GM12875 (cell line): Measurements from ENCODE around the gene PCDHB8.
"Not testable (repeated sequence)": the region's sequence is repeated elsewhere in the genome, so short reads cannot be mapped to it uniquely, and the experiment has no call there.

ENCODE experiments used
- H3K4me3 ChIP-seq: one replicate; pipeline ENCODE4 v1.5.1; 2011; ENCODE audit warnings: low read depth, low read length, control low read depth
- TF ChIP-seq, protein P1 (sequence below): IDR thresholded peaks from 2 replicates; pipeline ENCODE4 v1.5.1; 2011; ENCODE audit warnings: low read depth, mild to moderate bottlenecking, control low read depth, inconsistent platforms, low read length, moderate library complexity, borderline replicate concordance; ENCODE audit not compliant: insufficient read depth

The PCDHB8 gene

DNA sequence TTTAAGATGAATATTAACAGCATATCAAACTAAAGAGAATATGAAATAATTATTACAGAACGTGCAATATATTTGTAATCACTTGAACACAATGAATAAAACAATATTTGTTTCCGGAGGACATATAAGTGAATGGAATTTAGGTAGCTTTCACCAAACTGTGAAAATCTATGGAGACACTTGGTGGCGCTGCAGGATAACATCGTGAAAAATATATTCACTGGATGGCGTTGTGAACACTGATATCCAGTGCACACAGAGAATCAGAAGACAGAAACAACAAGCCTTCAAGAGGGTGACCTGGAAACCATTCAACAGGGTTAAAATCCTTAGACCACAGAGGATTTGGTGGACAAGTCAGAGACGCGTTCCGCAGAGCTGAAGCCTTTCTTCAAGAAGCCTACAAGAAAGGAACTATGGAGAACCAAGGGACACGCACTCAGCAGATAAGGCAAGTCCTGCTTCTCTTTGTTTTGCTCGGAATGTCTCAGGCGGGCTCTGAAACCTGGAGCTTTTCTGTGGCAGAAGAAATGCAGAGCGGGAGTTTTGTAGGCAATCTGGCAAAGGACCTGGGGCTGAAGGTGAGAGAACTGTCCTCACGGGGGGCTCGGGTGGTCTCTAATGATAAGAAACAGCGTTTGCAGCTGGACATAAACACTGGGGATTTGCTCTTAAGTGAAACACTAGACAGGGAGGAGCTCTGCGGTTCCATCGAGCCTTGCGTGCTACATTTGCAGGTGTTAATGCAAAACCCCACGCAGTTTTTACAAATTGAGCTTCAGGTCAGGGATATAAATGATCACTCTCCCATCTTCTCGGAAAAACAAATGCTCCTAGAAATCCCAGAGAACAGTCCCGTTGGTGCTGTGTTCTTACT is 22.0 kb downstream of the PCDHB8 start, which contains the start of gene PCDHB11:
PCDHB11 (plus strand) TSS at position 269 of the 877 bp plus-strand sequence; CDS start at position 417, 148 bp downstream.
- no peak within 1 kb of the TSS for H3K4me3 ChIP-seq

DNA sequence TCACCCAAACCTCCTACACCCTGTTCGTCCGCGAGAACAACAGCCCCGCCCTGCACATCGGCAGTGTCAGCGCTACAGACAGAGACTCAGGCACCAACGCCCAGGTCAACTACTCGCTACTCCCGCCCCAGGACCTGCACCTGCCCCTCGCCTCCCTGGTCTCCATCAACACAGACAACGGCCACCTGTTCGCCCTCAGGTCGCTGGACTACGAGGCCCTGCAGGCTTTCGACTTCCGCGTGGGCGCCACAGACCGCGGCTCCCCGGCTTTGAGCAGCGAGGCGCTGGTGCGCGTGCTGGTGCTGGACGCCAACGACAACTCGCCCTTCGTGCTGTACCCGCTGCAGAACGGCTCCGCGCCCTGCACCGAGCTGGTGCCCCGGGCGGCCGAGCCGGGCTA is 23.5 kb downstream of the PCDHB8 start:
- not testable (repeated sequence) for H3K4me3 ChIP-seq

More for the DNA sequence above, 22.0 kb downstream of the PCDHB8 start, which contains the start of gene PCDHB11:
- TF ChIP-seq, protein P1, sequence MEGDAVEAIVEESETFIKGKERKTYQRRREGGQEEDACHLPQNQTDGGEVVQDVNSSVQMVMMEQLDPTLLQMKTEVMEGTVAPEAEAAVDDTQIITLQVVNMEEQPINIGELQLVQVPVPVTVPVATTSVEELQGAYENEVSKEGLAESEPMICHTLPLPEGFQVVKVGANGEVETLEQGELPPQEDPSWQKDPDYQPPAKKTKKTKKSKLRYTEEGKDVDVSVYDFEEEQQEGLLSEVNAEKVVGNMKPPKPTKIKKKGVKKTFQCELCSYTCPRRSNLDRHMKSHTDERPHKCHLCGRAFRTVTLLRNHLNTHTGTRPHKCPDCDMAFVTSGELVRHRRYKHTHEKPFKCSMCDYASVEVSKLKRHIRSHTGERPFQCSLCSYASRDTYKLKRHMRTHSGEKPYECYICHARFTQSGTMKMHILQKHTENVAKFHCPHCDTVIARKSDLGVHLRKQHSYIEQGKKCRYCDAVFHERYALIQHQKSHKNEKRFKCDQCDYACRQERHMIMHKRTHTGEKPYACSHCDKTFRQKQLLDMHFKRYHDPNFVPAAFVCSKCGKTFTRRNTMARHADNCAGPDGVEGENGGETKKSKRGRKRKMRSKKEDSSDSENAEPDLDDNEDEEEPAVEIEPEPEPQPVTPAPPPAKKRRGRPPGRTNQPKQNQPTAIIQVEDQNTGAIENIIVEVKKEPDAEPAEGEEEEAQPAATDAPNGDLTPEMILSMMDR: no peak

DNA sequence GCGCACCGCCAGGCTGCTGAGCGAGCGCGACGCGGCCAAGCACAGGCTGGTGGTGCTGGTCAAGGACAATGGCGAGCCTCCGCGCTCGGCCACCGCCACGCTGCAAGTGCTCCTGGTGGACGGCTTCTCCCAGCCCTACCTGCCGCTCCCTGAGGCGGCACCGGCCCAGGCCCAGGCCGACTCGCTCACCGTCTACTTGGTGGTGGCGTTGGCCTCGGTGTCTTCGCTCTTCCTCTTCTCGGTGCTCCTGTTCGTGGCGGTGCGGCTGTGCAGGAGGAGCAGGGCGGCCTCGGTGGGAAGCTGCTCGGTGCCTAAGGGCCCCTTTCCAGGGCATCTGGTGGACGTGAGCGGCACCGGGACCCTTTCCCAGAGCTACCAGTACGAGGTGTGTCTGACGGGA is 24.1 kb downstream of the PCDHB8 start:
- H3K4me3 ChIP-seq: not testable (repeated sequence)

DNA sequence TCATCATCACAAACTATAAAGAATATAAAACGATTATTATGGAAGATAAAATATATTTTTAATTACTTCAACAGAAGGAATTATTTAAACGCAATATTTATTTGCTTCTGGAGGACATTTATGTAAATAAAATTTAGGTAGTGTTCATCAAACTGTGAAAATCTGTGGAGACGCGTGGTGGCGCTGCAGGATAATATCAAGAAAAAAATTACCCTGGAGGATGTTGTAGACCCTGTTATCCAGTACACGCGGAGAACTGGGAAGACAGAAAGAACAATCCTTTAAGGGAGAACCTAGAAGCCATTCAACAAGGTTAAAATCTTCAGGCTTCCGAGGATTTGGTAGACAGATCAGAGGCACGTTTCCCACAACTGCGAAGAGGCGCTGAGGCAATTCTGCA is 30.9 kb downstream of the PCDHB8 start, which contains the start of gene PCDHB12:
PCDHB12 (plus strand) TSS at position 242 of the 400 bp plus-strand sequence. CDS start 189 bp downstream, outside the sequence.
- TF ChIP-seq, protein P1: no peak
- H3K4me3 ChIP-seq: no peak within 1 kb of the TSS

DNA sequence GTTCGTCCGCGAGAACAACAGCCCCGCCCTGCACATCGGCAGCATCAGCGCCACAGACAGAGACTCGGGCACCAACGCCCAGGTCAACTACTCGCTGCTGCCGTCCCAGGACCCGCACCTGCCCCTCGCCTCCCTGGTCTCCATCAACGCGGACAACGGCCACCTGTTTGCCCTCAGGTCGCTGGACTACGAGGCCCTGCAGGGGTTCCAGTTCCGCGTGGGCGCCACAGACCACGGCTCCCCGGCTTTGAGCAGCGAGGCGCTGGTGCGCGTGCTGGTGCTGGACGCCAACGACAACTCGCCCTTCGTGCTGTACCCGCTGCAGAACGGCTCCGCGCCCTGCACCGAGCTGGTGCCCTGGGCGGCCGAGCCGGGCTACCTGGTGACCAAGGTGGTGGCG is 32.7 kb downstream of the PCDHB8 start:
- not testable (repeated sequence) for H3K4me3 ChIP-seq

DNA sequence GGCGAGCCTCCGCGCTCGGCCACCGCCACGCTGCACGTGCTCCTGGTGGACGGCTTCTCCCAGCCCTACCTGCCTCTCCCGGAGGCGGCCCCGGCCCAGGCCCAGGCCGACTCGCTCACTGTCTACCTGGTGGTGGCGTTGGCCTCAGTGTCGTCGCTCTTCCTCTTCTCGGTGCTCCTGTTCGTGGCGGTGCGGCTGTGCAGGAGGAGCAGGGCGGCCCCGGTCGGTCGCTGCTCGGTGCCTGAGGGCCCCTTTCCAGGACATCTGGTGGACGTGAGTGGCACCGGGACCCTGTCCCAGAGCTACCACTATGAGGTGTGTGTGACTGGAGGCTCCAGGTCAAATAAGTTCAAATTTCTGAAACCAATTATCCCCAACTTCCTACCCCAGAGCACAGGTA is 33.3 kb downstream of the PCDHB8 start:
- H3K4me3 ChIP-seq: not testable (repeated sequence)

DNA sequence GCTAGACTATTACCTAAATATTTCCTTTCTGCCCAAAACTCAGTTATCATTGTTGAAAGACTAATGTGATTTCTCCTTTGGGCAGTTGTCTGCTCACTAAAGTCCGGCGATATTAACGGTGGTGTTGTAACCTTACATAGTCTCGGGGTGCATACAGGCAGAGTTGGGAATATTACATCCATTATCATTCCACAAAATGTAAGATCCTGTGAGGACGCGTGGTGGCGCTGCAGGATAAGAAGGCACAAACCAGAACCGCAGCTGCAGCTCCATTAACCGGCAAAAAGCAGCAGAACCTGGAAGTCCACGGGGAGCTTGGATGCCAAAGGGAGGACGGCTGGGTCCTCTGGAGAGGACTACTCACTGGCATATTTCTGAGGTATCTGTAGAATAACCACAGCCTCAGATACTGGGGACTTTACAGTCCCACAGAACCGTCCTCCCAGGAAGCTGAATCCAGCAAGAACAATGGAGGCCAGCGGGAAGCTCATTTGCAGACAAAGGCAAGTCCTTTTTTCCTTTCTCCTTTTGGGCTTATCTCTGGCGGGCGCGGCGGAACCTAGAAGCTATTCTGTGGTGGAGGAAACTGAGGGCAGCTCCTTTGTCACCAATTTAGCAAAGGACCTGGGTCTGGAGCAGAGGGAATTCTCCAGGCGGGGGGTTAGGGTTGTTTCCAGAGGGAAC is 36.2 kb downstream of the PCDHB8 start, which contains the start of gene PCDHB13:
PCDHB13 (plus strand) TSS at position 264 of the 684 bp plus-strand sequence; CDS start at position 469, 205 bp downstream.
- H3K4me3 ChIP-seq: not testable (repeated sequence)

DNA sequence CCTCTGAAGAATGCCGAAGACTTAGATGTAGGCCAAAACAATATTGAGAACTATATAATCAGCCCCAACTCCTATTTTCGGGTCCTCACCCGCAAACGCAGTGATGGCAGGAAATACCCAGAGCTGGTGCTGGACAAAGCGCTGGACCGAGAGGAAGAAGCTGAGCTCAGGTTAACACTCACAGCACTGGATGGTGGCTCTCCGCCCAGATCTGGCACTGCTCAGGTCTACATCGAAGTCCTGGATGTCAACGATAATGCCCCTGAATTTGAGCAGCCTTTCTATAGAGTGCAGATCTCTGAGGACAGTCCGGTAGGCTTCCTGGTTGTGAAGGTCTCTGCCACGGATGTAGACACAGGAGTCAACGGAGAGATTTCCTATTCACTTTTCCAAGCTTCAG is 37.0 kb downstream of the PCDHB8 start:
- not testable (repeated sequence) for H3K4me3 ChIP-seq

DNA sequence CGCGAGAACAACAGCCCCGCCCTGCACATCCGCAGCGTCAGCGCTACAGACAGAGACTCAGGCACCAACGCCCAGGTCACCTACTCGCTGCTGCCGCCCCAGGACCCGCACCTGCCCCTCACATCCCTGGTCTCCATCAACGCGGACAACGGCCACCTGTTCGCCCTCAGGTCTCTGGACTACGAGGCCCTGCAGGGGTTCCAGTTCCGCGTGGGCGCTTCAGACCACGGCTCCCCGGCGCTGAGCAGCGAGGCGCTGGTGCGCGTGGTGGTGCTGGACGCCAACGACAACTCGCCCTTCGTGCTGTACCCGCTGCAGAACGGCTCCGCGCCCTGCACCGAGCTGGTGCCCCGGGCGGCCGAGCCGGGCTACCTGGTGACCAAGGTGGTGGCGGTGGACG is 37.9 kb downstream of the PCDHB8 start:
- H3K4me3 ChIP-seq: not testable (repeated sequence)

DNA sequence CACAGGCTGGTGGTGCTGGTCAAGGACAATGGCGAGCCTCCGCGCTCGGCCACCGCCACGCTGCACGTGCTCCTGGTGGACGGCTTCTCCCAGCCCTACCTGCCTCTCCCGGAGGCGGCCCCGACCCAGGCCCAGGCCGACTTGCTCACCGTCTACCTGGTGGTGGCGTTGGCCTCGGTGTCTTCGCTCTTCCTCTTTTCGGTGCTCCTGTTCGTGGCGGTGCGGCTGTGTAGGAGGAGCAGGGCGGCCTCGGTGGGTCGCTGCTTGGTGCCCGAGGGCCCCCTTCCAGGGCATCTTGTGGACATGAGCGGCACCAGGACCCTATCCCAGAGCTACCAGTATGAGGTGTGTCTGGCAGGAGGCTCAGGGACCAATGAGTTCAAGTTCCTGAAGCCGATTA is 38.4 kb downstream of the PCDHB8 start:
- not testable (repeated sequence) for H3K4me3 ChIP-seq

DNA sequence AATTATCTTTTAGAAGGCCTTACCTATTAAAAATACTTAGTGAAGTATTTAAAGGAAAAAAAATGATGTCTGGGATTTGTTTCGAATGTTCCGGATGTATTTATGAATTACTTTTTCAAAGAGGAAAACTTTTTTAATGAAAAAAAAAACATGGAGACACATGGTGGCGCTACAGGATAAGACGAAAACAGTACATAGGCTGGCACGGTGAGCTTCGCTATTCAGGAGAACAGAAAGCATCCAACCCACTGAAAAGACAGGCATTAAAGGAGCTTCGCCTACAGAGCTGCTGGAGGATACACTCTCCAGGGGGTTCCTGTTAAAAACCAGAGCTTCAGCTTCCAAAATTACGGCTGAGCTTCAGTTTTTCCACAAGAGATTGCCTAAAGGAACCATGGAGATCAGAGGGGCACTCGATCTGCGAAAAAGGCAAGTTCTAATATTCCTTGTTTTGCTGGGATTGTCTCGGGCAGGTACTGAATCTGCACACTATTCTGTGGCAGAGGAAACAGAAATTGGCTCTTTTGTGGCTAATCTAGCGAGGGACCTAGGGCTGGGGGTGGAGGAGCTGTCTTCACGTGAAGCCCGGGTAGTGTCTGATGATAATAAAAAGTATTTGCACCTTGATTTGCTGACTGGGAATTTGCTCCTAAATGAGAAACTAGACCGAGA is 45.7 kb downstream of the PCDHB8 start, which contains the start of gene PCDHB14:
PCDHB14 (plus strand) TSS at position 232 of the 672 bp plus-strand sequence; CDS start at position 395, 163 bp downstream.
- H3K4me3 ChIP-seq: no peak within 1 kb of the TSS
- TF ChIP-seq, protein P1: no peak

DNA sequence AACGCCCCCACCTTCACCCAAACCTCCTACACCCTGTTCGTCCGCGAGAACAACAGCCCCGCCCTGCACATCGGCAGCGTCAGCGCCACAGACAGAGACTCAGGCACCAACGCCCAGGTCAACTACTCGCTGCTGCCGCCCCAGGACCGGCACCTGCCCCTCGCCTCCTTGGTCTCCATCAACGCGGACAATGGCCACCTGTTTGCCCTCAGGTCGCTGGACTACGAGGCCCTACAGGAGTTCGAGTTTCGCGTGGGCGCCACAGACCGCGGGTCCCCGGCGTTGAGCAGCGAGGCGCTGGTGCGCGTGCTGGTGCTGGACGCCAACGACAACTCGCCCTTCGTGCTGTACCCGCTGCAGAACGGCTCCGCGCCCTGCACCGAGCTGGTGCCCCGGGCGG is 47.3 kb downstream of the PCDHB8 start:
- H3K4me3 ChIP-seq: not testable (repeated sequence)

DNA sequence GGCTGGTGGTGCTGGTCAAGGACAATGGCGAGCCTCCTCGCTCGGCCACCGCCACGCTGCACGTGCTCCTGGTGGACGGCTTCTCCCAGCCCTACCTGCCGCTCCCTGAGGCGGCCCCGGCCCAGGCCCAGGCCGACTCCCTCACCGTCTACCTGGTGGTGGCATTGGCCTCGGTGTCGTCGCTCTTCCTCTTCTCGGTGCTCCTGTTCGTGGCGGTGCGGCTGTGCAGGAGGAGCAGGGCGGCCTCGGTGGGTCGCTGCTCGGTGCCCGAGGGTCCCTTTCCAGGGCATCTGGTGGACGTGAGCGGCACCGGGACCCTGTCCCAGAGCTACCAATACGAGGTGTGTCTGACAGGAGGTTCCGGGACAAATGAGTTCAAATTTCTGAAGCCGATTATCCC is 47.8 kb downstream of the PCDHB8 start:
- not testable (repeated sequence) for H3K4me3 ChIP-seq
